Activated naive CD4-positive, alpha-beta T cell treated with anti-CD3 and anti-CD28 coated beads, Interleukin-2, amount 10 ng/mL, durations not matched to agents 7 days and 5 days (primary cell): ENCODE results near the gene IFNLR1.

Source experiments
- CTCF ChIA-PET: fragments of 350-600 bp; sonication (Branson Sonifier 250); formaldehyde crosslinking; loops from one replicate; lab custom pipeline; 2021; ENCODE audit warnings: antibody characterized with exemption; lab: Charles Lee
- DNase-seq: peaks from one replicate; pipeline ENCODE4 v3.0.0-alpha.2; 2020
- H3K27ac Mint-ChIP-seq: one replicate; pipeline ENCODE4 v1.8.0; 2021; ENCODE audit warnings: mild to moderate bottlenecking, moderate library complexity, mixed read lengths
- H3K27me3 Mint-ChIP-seq: one replicate; pipeline ENCODE4 v1.8.0; 2021; ENCODE audit warnings: mild to moderate bottlenecking, mixed read lengths
- H3K36me3 Mint-ChIP-seq: one replicate; pipeline ENCODE4 v1.8.0; 2021; ENCODE audit warnings: mixed read lengths
- H3K4me1 Mint-ChIP-seq: one replicate; pipeline ENCODE4 v1.8.0; 2021; ENCODE audit warnings: mixed read lengths
- H3K4me3 Mint-ChIP-seq: one replicate; pipeline ENCODE4 v1.8.0; 2021; ENCODE audit warnings: mild to moderate bottlenecking, moderate library complexity, mixed read lengths
- H3K9me3 Mint-ChIP-seq: one replicate; pipeline ENCODE4 v1.8.0; 2021; ENCODE audit warnings: mixed read lengths

Gene IFNLR1

DNA sequence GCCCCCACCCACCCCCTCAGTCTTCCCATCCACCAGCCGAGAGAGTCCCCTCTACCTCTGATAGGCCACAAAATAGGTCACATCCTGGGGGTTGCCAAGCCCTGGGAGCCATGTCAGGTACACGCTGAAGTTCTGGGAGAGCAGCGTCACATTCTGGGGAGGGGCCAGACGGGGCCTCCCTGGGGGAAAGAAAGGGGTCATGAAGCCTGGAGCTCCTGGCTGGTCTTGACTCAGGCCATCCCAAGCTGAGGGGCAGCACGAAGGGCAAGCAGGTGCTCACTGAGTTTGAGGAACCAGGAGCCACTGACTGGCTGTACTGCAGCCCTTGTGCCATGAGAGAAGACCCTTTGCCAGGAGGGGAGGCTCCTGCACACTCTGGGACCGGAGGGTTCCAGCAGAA, 6.4 kb downstream of the IFNLR1 start:
- Mint-ChIP-seq H3K4me3 (no peak overlapping the region), H3K36me3 (no peaks in the 10 kb centered on the region), H3K4me1 (no peaks in the 10 kb centered on the region), H3K9me3 (no peaks in the 10 kb centered on the region), H3K27ac (no peak overlapping the region), H3K27me3 (no peaks in the 10 kb centered on the region)
- no peak for DNase-seq
- CTCF ChIA-PET = interaction anchor here (1.1 kb wide), 1 partner anchor 31 kb away, joined by 3 read pairs; no protein-coding TSS in a partner anchor

DNA sequence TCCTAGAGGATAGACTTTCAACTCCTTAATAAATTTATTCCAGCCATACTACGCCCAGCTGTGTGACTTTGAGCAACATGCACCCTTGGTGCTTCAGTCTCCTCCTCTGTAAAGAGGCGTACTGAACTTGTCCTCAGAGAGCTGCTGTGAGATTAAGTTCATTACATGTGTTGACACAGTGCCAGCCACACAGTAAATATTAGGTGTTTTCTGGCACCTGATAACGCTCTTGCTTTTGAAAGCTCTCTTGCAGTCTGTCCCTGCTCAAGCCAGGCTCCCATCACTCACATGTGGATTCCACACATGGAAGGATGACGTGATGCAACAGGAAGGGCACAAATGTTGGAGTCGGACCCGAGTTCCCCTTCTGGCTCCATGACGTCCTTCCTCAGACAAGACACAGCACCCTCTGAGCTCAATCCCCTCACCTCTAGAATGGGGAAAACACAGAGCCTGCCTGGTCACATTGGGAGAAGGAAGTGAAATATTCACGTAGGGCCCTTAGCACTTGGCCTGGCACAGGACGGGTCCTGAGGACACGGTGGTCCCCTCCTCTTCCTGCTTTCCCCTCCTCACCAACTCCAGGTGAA, 7.7 kb downstream of the IFNLR1 start:
- CTCF ChIA-PET = interaction anchor here (1.1 to 1.3 kb wide), 2 partner anchors 19 to 29 kb away, joined by 3 read pairs; no protein-coding TSS in a partner anchor
- Mint-ChIP-seq H3K9me3 (no peaks in the 10 kb centered on the region), H3K4me1 (no peaks in the 10 kb centered on the region), H3K36me3 (no peaks in the 10 kb centered on the region), H3K4me3 (no peak overlapping the region), H3K27me3 (peaks cover under 1% of the 10 kb centered on the region), H3K27ac (no peak overlapping the region)
- DNase-seq = no peak

DNA sequence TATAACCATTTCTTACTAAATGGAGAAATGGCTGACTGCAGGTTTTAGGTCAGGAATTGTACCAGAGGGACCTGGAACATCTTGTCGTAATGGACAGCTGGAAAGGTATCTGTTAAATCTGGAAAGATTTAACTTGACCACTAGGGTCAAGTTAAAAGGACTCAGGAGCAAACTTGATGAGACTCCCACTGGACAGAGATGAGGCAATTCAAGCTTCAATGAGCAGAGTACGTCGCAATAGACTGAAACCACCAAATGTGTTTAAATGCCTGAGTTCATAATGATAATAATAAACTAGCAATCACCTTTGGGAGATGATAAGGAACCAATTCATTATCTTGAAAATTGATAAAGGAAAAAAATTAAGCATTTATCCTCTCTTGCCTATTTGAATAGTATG, 8.7 kb downstream of the IFNLR1 start:
- no peak overlapping the region for H3K4me3 Mint-ChIP-seq
- no peaks in the 10 kb centered on the region for H3K4me1 Mint-ChIP-seq
- peaks cover 9% of the 10 kb centered on the region for H3K27me3 Mint-ChIP-seq
- no peak for DNase-seq
- CTCF ChIA-PET = interaction anchor here (0.8 to 1.3 kb wide), 3 partner anchors 9 to 28 kb away, joined by 3 to 4 read pairs (median 3); no protein-coding TSS in a partner anchor
- H3K9me3 Mint-ChIP-seq = no peaks in the 10 kb centered on the region
- H3K36me3 Mint-ChIP-seq = no peaks in the 10 kb centered on the region
- H3K27ac Mint-ChIP-seq = no peak overlapping the region

DNA sequence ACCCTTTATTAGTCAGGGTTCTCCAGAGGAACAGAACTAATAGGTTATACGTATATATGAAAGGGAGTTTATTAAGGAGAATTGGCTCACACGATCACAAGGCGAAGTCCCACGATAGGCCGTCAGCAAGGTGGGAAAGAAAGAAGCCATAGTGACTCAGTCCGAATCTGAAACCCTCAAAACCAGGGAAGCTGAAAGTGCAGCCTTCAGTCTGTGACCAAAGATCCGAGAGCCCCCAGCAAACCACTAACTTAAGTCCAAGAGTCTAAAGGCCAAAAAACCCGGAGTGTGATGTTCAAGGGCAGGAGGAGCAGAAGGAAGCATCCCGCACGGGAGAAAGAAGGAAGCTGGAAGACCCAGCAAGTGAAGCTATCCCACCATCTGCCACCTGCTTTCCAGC, 9.9 kb downstream of the IFNLR1 start:
- CTCF ChIA-PET = no interaction called here
- H3K4me3 Mint-ChIP-seq = no peak overlapping the region
- H3K27me3 Mint-ChIP-seq = peaks cover 9% of the 10 kb centered on the region
- H3K9me3 Mint-ChIP-seq = no peaks in the 10 kb centered on the region
- no peaks in the 10 kb centered on the region for H3K4me1 Mint-ChIP-seq
- H3K36me3 Mint-ChIP-seq = no peaks in the 10 kb centered on the region
- no peak overlapping the region for H3K27ac Mint-ChIP-seq
- no peak for DNase-seq

DNA sequence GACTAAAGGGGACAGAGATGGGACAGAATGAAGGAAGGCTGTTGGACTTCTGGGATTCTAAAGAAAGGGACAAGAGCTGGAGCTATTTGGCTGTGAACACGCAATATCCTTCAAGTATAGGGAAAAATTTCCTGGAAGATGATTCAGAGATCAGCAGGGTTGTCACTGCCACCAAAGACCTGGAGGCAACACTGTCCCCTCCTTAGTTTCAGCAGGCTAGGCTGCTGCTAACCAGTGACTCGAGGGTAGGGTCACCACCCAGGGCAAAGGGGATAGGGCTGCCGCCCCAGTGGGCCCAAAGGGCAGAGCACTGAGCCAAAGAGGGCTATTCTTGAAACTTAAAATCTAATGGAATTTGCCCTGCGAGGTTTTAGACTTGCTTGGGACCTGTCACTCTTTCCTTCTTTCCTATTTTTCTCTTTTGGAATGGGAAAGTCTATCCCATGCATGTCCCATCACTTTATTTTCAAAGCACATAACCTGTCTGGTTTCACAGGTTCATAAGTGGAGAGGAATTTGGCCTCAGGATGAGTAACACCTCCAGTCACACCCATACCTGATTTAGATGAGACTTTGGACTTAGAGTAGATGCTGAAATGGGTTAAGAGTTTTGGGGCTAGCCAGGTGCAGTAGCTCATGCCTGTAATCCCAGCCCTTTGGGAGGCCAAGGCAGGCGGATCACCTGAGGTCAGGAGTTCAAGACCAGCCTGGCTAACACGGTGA, 11.9 kb downstream of the IFNLR1 start:
- Mint-ChIP-seq H3K36me3 (no peaks in the 10 kb centered on the region), H3K4me3 (no peak overlapping the region), H3K27ac (no peak overlapping the region), H3K4me1 (no peaks in the 10 kb centered on the region), H3K27me3 (peaks cover 9% of the 10 kb centered on the region), H3K9me3 (no peaks in the 10 kb centered on the region)
- CTCF ChIA-PET = no interaction called here
- no peak for DNase-seq

DNA sequence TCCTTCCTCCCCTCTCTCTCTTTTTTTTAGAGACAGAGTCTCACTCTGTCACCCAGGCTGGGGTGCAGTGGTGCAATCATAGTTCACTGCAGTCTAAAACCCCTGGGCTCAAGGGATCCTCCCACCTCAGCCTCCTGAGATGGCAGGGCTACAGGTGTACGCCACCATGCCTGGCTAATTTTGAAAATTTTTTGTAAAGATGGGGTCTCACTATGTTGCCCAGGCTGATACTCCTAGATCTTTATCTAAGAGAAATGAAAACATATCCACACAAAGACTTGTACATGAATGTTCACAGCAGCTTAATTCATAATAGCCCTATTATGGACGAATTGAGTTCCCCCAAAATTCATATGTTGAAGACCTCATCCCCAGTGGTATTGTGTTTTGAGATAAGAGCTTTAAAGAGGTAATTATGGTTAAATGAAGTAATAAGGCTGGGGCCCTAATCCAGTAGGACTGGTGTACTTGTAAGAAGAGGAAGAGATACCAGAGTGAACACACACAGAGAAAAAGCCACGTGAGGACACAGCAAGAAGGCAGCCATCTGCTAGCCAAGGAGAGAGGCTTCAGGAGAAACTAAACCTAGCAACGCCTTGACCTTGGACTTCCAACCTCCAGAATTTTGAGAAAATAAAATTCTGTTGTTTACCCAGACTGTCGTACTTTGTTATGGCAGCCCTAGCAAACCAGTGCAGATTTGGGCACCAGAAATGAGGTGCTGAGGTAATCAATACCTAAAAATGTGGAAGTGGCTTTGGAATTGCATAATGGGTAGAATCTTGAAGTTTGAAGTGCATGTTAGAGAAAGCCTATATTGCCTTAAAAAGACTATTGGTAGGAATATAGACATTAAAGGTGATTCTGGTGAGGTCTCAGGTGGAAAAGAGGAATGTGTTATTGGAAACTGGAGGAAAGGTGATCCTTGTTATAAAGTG, 13.2 kb downstream of the IFNLR1 start:
- CTCF ChIA-PET = no interaction called here
- DNase-seq = no peak
- Mint-ChIP-seq H3K27ac (no peak overlapping the region), H3K9me3 (no peaks in the 10 kb centered on the region), H3K4me3 (no peak overlapping the region), H3K4me1 (no peaks in the 10 kb centered on the region), H3K36me3 (no peaks in the 10 kb centered on the region), H3K27me3 (peaks cover 9% of the 10 kb centered on the region)

DNA sequence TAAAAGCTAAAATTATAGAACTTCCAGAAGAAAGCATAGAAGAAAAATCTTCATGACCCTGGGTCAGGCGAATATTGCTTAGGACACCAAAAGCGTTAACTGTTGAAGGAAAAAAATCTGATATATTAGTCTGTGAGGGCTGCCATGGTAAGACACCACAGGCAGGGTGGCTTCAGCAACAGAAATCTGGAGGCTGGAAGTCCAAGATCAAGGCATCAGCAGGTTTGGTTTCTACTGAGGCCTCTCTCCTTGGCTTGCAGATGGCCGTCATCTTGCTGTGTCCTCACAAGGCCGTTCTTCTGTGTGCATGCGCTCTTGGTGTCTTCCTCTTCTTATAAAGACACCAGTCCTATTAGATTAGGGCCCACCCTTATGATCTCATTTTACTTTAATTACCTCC, 14.5 kb downstream of the IFNLR1 start:
- Mint-ChIP-seq H3K27me3 (peaks cover 9% of the 10 kb centered on the region), H3K9me3 (no peaks in the 10 kb centered on the region), H3K4me3 (no peak overlapping the region), H3K4me1 (no peaks in the 10 kb centered on the region), H3K36me3 (no peaks in the 10 kb centered on the region), H3K27ac (no peak overlapping the region)
- no peak for DNase-seq
- CTCF ChIA-PET = interaction anchor here (0.8 to 1.6 kb wide), 3 partner anchors 22 to 29 kb away, joined by 3 to 4 read pairs (median 3); no protein-coding TSS in a partner anchor

DNA sequence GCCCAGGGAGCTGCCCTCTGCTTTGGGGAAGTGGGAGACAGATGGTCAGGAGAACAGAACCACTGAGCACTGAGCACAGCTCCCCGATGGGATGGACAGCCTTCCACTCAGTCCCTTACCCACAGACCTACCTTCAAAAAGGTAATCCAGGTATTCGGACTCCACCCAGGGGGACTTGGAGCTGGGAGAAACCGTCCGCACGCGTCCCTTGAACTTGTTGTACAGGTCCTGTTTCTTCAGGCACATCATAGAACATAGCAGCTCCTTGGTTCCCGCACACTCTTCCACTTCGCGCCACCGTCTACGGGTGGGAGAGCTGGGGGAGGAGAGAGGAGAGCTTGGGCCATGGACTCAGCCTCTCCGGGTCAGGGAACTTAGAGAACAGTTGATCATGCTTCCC, 17.8 kb downstream of the IFNLR1 start:
- Mint-ChIP-seq H3K4me3 (no peak overlapping the region), H3K9me3 (no peaks in the 10 kb centered on the region), H3K4me1 (no peaks in the 10 kb centered on the region), H3K27ac (no peak overlapping the region), H3K36me3 (no peaks in the 10 kb centered on the region), H3K27me3 (peaks cover 9% of the 10 kb centered on the region)
- CTCF ChIA-PET = interaction anchor here (1.4 to 1.5 kb wide), 2 partner anchors 14 to 19 kb away, joined by 4 to 6 read pairs; no protein-coding TSS in a partner anchor
- DNase-seq = no peak

DNA sequence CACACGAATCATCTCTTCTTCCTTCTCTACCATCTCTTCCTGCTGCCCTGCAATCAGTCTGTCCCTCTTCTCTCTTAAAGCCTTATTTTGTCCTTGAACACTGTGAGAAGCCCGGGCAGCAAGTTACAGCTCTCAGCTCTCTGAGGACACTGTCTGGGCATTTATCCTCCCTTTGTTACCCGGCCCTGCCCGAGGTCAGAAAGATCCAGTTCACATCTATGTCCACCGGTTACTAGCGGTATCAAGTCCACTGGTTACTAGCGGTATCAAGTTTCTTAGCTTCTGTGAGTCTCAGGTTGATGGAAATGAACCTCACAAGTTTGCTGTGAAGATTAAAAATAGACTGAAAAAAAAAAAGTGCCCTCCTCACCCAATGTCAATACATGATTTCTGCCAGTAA, 18.8 kb downstream of the IFNLR1 start:
- DNase-seq = no peak
- Mint-ChIP-seq H3K4me1 (no peaks in the 10 kb centered on the region), H3K4me3 (no peak overlapping the region), H3K9me3 (no peaks in the 10 kb centered on the region), H3K27ac (no peak overlapping the region), H3K27me3 (no peaks in the 10 kb centered on the region), H3K36me3 (no peaks in the 10 kb centered on the region)
- CTCF ChIA-PET = interaction anchor here (1.4 to 1.5 kb wide), 2 partner anchors 13 to 18 kb away, joined by 4 to 6 read pairs; no protein-coding TSS in a partner anchor

DNA sequence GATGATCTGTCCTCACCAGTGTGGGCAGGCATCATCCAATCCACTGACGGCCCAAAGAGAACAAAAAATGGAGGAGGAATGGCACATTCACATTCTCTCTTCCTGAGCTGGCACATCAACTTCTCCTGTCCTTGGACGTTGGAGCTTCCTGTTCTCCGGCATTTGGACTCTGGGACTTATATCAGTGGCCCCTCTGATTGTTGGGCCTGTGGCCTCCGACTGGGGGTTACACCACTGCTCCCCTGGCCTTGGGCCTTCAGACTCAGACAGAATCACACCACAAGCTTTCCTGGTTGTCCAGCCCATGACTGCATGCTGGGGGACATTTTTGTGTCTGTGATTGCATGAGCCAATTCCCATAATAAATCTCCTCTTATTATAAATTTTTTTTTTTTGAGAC, 20.1 kb downstream of the IFNLR1 start:
- CTCF ChIA-PET = no interaction called here
- no peak overlapping the region for H3K4me3 Mint-ChIP-seq
- no peak for DNase-seq
- no peaks in the 10 kb centered on the region for H3K9me3 Mint-ChIP-seq
- no peaks in the 10 kb centered on the region for H3K27me3 Mint-ChIP-seq
- no peak overlapping the region for H3K27ac Mint-ChIP-seq
- no peaks in the 10 kb centered on the region for H3K4me1 Mint-ChIP-seq
- no peaks in the 10 kb centered on the region for H3K36me3 Mint-ChIP-seq

DNA sequence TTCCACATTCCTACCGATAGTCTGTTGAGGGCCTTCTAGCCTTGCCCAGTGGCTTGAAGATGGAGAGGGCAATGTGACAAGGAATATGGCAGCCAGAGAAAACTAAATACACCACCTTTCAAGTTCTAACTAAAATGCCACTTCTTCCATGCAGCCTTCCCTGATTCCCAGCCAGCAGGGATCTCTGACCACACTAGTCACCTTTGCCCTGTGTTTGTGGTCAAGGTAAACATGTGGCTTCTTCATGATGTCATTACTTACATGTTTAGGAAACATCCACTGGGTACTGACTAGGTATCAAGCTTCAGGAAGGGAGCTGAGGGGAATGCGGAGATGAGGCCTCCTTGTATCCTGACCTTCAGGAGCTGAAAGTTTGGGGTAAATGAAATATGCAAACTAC, 21.6 kb downstream of the IFNLR1 start:
- DNase-seq = no peak
- no peaks in the 10 kb centered on the region for H3K4me1 Mint-ChIP-seq
- CTCF ChIA-PET = interaction anchor here (1.4 kb wide), 1 partner anchor 15 kb away, joined by 3 read pairs; no protein-coding TSS in a partner anchor
- H3K27ac Mint-ChIP-seq = no peak overlapping the region
- no peak overlapping the region for H3K4me3 Mint-ChIP-seq
- no peaks in the 10 kb centered on the region for H3K9me3 Mint-ChIP-seq
- H3K36me3 Mint-ChIP-seq = no peaks in the 10 kb centered on the region
- no peaks in the 10 kb centered on the region for H3K27me3 Mint-ChIP-seq

DNA sequence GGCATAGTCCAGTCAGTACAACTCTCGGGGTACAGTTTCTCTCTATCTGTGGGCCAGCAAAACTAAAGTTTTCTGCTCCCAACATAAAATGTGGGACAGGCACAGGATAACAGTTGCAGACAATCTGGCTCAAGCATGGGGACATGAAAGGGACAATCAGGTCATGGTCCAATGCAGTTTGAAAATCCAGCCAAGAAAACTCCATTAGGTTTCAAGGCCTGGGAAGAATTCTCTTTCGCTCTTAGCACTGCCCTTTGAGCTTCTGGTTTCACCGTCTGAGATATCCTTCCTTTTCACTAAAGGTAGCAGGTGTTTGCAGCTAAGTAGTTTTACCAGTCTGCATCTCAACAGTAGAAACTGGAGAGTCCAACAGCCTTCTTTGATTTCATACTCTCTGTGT, 23.1 kb downstream of the IFNLR1 start:
- Mint-ChIP-seq H3K36me3 (no peaks in the 10 kb centered on the region), H3K9me3 (no peaks in the 10 kb centered on the region), H3K27ac (no peak overlapping the region), H3K4me1 (no peaks in the 10 kb centered on the region), H3K27me3 (no peaks in the 10 kb centered on the region), H3K4me3 (no peak overlapping the region)
- CTCF ChIA-PET = no interaction called here
- no peak for DNase-seq

DNA sequence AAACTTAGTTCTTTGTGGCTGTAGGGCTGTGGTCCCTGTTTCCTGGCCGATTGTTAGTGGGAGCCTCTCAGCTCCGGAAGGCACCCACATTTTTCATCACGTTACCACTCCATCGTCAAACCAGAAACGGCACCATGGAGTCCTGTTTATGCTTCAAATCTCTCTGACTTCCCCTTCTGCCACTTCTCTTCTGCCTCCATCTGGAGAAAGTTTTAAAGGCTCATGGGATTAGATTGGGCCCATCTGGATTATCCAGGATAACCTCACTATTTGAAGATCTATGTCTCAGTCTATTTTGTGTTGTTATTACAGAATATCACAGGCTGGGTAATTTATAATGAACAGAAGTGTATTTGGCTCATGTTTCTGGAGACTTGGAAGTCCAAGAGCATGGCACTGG, 24.9 kb downstream of the IFNLR1 start:
- H3K4me3 Mint-ChIP-seq = no peak overlapping the region
- H3K27ac Mint-ChIP-seq = no peak overlapping the region
- H3K9me3 Mint-ChIP-seq = no peaks in the 10 kb centered on the region
- no peaks in the 10 kb centered on the region for H3K36me3 Mint-ChIP-seq
- no peak for DNase-seq
- CTCF ChIA-PET = interaction anchor here (1.0 kb wide), 1 partner anchor 12 kb away, joined by 7 read pairs; no protein-coding TSS in a partner anchor
- H3K27me3 Mint-ChIP-seq = no peaks in the 10 kb centered on the region
- no peaks in the 10 kb centered on the region for H3K4me1 Mint-ChIP-seq

DNA sequence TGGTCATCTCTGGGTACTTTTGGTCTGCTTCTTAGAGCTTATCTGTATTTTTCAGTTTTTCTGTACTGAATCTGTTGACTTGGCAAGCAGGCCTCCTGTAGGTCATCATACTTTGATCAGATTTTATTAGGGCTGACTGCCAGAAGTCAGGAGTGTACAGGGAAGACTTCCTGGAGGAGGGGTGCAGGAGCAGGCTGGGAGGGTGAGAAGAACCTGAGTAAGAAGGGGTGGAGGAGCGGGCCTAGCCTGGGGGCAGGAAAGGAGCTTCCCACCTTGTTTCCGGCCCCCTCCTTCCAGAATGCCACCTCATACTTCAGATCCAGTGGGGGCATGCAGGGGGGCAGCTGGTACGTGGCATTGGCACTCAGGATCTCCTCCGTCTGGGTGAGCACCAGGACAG, 25.8 kb downstream of the IFNLR1 start:
- Mint-ChIP-seq H3K27me3 (no peaks in the 10 kb centered on the region), H3K27ac (no peak overlapping the region), H3K36me3 (no peaks in the 10 kb centered on the region), H3K4me3 (no peak overlapping the region), H3K4me1 (no peaks in the 10 kb centered on the region), H3K9me3 (no peaks in the 10 kb centered on the region)
- DNase-seq = no peak
- CTCF ChIA-PET = interaction anchor here (0.5 to 1.0 kb wide), 2 partner anchors 11 to 234 kb away, joined by 3 to 7 read pairs; no protein-coding TSS in a partner anchor
